Measurements from ENCODE around the gene DLX3.
"Not testable (repeated sequence)": the region's sequence is repeated elsewhere in the genome, so short reads cannot be mapped to it uniquely, and the experiment has no call there.

Gene DLX3

DNA sequence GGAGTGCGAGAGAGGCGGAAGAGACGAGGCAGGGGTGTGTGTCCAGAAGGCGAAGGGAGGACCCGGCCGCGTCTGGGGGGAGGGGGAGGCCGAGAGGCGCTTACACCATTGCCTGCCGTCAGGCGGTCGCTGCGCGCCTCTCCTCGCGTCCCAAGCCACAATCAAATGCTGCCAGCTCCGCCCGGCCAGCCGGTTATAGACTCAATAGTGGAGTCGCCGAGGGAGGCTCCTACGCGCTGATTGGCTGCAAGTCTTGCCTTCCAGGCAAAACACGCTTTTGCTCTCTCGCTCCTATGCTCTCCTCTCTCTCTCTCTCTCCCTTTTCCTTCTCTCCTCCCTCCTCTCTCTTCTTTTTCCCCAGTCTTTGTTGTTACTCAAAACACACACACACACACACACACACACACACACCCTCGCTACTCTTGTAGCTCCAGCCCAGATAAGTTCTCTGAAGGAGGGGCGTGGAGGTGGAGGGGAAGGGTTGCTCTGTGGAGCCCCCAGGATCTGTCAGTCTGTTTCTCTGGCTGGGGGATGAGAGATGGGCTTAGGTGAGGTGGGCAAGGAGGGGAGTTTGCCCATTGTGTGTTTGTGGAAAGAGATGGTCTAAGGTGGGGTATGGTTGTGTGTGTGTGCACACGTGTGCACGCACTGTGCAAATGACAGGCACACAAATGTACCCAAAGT lies at the start of gene DLX3:
DLX3 (minus strand) TSS at position 170 of the 684 bp plus-strand sequence. CDS start 226 bp downstream, outside the sequence.
- in situ Hi-C loops (cut with MboI; ENCODE audit: low pct_unique_long_range_greater_than_20kb, low sequenced_read_pairs), result loop anchor here (25.0 kb wide), 1 partner anchor 433 kb away; no protein-coding TSS in a partner anchor

GRCh38 chr17:50044483-50044882 lies 49.5 kb upstream of the DLX3 start:
- DNase-seq, result no peak
- in situ Hi-C loops (cut with MboI; ENCODE audit: low pct_unique_long_range_greater_than_20kb, low sequenced_read_pairs), result no loop called here

More for the DNA sequence above, at the start of gene DLX3:
- peak; percentile 92 for DNase-seq

DNA sequence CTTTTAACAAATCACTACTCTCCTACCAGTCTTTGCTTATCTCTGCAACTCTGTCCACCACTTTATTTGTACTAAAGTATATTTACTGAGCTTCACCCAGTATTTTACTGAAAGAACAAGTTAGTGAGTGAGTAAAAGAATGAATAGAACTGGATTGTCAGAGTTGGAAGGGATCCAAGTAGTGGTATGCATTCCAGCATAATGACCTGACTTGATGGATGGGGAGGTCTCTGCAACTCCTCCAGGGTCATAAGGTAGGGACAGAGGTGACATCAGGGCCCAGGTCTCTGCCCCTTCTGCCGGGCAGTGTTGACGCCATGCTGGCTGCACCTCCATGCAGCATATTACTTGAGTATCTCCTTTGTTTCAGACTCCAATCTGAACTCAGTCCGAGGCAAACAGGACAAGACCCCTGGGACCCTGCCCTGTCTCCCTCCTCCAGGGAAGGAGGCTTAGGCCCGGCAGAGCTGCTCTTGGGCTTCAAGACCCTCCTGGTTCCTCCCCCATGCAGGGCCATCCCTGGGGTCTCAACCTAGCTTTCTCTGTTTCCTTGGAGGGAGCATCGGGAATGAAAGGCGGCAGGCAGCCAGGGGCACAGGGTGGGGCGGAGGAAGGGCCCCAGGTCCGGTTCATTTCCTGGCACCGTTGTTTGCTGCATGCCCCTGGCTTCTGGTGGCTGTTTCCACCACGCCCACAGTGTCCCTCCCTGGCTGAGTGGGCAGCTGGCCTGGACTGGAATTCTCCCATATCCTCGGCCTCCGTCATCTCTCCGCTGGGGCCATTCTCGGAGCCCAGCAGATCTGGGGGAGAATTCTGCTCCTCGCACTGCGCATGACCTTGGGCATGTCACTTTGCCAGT lies 48.5 kb upstream of the DLX3 start:
- in situ Hi-C loops (cut with MboI; ENCODE audit: low pct_unique_long_range_greater_than_20kb, low sequenced_read_pairs), result no loop called here
- DNase-seq, result no peak

- no peak for DNase-seq
- in situ Hi-C loops (cut with MboI; ENCODE audit: low pct_unique_long_range_greater_than_20kb, low sequenced_read_pairs), result no loop called here
These were observed 47.2 kb upstream of the DLX3 start for GRCh38 chr17:50042211-50042610.

- DNase-seq; in situ Hi-C loops (cut with MboI; ENCODE audit: low pct_unique_long_range_greater_than_20kb, low sequenced_read_pairs): not testable (repeated sequence)
These were observed 45.5 kb upstream of the DLX3 start for GRCh38 chr17:50040496-50040895.

DNA sequence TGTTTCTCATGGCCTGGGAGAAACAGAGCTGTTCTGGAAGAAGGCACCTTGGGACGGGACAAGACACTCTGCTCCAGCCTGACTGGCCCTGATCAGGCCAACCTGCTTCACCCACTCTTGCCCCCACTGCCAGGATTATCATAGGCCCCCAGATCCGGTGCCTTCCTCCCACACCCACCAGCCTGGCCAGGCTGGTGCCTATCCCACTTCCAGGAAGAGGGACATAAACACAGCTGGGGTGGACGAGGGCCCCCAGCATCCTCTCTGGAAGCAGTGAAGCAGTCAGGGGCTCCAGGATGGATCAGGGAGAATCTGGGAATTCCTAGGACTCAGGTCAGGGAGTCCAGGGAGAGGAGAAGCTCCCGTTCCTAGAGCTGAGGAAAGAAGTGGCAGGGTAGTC lies 44.0 kb upstream of the DLX3 start:
- in situ Hi-C loops (cut with MboI; ENCODE audit: low pct_unique_long_range_greater_than_20kb, low sequenced_read_pairs), result no loop called here
- DNase-seq, result no peak

DNA sequence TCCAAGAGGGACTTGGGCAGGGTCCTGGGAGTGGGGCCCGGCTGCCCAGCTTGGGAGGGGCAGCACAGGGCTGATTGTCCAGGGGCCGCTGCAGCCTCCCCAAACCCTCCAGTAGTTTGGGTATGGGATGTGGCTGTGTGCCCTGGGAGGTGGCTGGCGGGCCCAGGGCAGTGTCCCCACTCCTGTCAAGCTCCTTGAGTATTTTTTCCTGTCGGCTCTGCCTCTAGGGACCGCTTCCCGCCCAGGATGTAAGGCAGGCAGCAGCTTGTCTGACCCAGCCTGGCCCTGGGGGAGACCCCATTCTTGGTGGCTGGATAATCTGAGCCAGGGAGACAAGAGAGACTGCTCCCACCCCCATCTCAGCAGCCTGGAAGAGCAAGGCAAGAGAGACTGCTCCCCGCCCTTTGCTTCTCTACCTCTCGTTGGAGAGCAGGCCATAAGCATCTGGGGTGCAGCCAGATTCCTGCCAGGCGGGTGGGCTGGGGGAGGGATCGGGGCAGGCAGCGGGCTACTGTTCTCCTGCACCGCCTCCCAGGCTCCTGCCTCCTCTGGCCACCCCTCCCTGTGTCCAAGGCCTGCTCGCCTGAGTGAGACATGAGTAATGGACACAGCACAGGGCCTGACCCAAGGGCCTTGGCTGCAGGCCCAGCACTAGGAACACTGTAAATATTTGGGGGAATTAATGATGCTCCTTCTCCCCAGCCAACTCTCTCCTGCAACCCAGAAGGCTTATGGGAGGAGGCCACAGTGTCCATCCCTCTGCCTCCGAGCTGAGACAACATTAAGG lies 42.5 kb upstream of the DLX3 start:
- in situ Hi-C loops (cut with MboI; ENCODE audit: low pct_unique_long_range_greater_than_20kb, low sequenced_read_pairs), result no loop called here
- no peak for DNase-seq

GRCh38 chr17:50036455-50037261 lies 41.6 kb upstream of the DLX3 start:
- no peak for DNase-seq
- in situ Hi-C loops (cut with MboI; ENCODE audit: low pct_unique_long_range_greater_than_20kb, low sequenced_read_pairs), result no loop called here

GRCh38 chr17:50035945-50036344 lies 40.9 kb upstream of the DLX3 start:
- no peak for DNase-seq
- in situ Hi-C loops (cut with MboI; ENCODE audit: low pct_unique_long_range_greater_than_20kb, low sequenced_read_pairs), result no loop called here

- no peak for DNase-seq
- in situ Hi-C loops (cut with MboI; ENCODE audit: low pct_unique_long_range_greater_than_20kb, low sequenced_read_pairs), result no loop called here
These were observed 40.4 kb upstream of the DLX3 start for GRCh38 chr17:50035421-50035879.

DNA sequence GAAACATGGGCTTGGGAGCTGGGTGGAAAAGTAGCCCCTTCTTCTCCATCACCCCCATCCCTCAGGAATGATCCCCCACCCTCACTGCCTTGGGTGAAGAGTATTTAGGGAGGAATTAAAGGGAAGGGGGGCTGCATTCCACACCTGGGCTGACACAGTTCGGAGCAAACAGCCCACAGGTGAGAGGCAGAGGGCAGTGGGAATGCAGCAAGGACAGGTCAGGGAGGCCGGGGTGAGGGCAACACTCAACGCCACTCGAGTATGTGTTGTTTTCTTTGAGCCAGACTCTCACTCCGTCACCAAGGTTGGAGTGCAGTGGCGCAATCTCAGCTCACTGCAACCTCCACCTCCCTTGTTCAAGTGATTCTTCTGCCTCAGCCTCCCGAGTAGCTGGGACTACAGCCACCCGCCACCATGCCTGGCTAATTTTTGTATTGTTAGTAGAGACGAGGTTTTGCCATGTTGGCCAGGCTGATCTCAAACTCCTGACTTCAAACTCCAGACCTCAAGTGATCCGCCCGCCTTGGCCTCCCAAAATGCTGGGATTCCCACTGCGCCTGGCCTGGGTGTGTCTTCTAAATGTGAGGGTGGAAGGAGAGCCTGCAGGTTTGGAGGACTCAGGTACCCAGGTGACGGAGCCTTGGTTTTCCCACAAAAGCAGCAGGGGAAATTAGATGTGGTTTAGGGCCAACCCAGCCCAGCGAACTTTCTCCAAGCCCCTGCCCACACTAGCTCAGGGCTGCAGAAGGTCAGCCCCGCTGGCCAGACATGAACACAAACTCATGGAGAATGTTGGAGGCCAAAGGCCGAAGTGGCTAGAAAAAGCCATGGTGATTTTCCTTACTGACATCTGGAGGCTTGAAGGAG lies 39.7 kb upstream of the DLX3 start:
- no peak for DNase-seq
- in situ Hi-C loops (cut with MboI; ENCODE audit: low pct_unique_long_range_greater_than_20kb, low sequenced_read_pairs), result no loop called here

DNA sequence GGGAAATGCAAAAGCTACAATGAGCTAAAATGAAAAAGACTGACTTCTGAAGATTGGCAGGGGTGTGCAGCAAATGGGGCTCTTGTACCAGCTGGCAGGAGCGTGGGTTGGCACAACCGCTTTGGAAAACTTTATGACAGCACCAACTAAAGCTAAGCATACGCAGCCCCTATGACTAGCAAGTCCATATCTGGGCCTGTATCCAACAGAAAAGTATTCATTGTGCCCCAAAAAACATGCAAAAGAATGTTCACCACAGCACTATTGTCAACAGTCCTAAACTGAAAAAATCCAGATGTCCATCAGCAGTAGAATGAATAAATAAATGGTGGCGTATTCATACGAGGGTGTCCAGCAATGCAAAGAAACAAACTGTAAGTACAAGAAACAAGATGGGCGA lies 38.3 kb upstream of the DLX3 start:
- no peak for DNase-seq
- in situ Hi-C loops (cut with MboI; ENCODE audit: low pct_unique_long_range_greater_than_20kb, low sequenced_read_pairs), result no loop called here

- in situ Hi-C loops (cut with MboI; ENCODE audit: low pct_unique_long_range_greater_than_20kb, low sequenced_read_pairs), result no loop called here
- DNase-seq, result no peak
These were observed 34.2 kb upstream of the DLX3 start for GRCh38 chr17:50029185-50029584.

GRCh38 chr17:50028736-50029120 lies 33.7 kb upstream of the DLX3 start:
- in situ Hi-C loops (cut with MboI; ENCODE audit: low pct_unique_long_range_greater_than_20kb, low sequenced_read_pairs), result no loop called here

GRCh38 chr17:50027881-50028735 lies 33.1 kb upstream of the DLX3 start:
- no peak for DNase-seq
- in situ Hi-C loops (cut with MboI; ENCODE audit: low pct_unique_long_range_greater_than_20kb, low sequenced_read_pairs), result no loop called here

More at GRCh38 chr17:50028736-50029120, 33.7 kb upstream of the DLX3 start:
- DNase-seq, result no peak

- DNase-seq, result no peak
- in situ Hi-C loops (cut with MboI; ENCODE audit: low pct_unique_long_range_greater_than_20kb, low sequenced_read_pairs), result no loop called here
These were observed 32.3 kb upstream of the DLX3 start for GRCh38 chr17:50027172-50027880.

- in situ Hi-C loops (cut with MboI; ENCODE audit: low pct_unique_long_range_greater_than_20kb, low sequenced_read_pairs), result no loop called here
- peak; percentile 82 for DNase-seq
These were observed 31.8 kb upstream of the DLX3 start for GRCh38 chr17:50026837-50027171.
